Kidney (tissue), 14 donors: Measurements from ENCODE around the gene HOXC5. TPM values are rescaled to one million over a fixed set of nuclear protein-coding genes. Genes with fewer than 3 reads are reported as not detected.
A peak's percentile ranks its signal among the peaks of the same experiment; 100 is the strongest.

ENCODE experiments used
- DNase-seq, 5 donors: peaks; one replicate each; pipeline ENCODE4 v3.0.0-alpha.2; 2013 to 2020
- FAIRE-seq: peaks from 2 replicates; lab custom pipeline; 2012; peaks lifted over from hg19 to GRCh38; lab: Jason Lieb, UNC
- H3K27ac ChIP-seq, 2 donors: one replicate each; pipeline ENCODE4 v1.7.0; 2013; ENCODE audit warnings: low read depth in 2 of 2, low read length in 2 of 2, inconsistent platforms in 1 of 2
- H3K27me3 ChIP-seq: one replicate; pipeline ENCODE4 v1.7.1; 2013; ENCODE audit warnings: low read length, inconsistent platforms; ENCODE audit not compliant: control insufficient read depth, insufficient read depth
- H3K36me3 ChIP-seq, 3 donors: one replicate each; pipeline versions ENCODE4 v1.7.0 to v1.7.1; 2013; ENCODE audit warnings: low read length in 3 of 3, control low read depth in 1 of 3, inconsistent platforms in 1 of 3; ENCODE audit not compliant: insufficient read depth in 3 of 3, control insufficient read depth in 2 of 3
- H3K4me1 ChIP-seq, 3 donors: one replicate each; pipeline versions ENCODE4 v1.7.0 to v1.7.1; 2013; ENCODE audit warnings: low read length in 3 of 3, inconsistent platforms in 1 of 3, low read depth in 1 of 3; ENCODE audit not compliant: control insufficient read depth in 2 of 3, insufficient read depth in 2 of 3
- H3K4me3 ChIP-seq, 3 donors: one replicate each; pipeline versions ENCODE4 v1.7.0 to v1.8.1; 2013; ENCODE audit warnings: low read length in 3 of 3, control low read depth in 1 of 3, inconsistent platforms in 1 of 3
- H3K9ac ChIP-seq, 3 donors: one replicate each; pipeline versions ENCODE4 v1.7.0 to v1.7.1; 2013; ENCODE audit warnings: low read length in 3 of 3, control low read depth in 1 of 3, inconsistent platforms in 1 of 3
- H3K9me3 ChIP-seq, 3 donors: one replicate each; pipeline versions ENCODE4 v1.7.0 to v1.7.1; 2013; ENCODE audit warnings: low read length in 3 of 3, control low read depth in 1 of 3, inconsistent platforms in 1 of 3; ENCODE audit not compliant: control insufficient read depth in 2 of 3, insufficient read depth in 1 of 3
- intact Hi-C: fragments of 100-400 bp; cut with DNase I; formaldehyde crosslinking; loops from one replicate; pipeline ENCODE4 v1.11.1; 2022
- polyA plus RNA-seq: library from polyadenylated mRNA; stranded (reverse); fragments of 350-450 nt; fragmentation: Illumina TruSeq; extraction: RNeasy Lipid Tissue Mini Kit (QIAGEN cat#74804); gene quantifications from one replicate; pipeline ENCODE4 v1.2.3, GENCODE V29; 2014; ENCODE audit warnings: low read depth, low replicate concordance; ENCODE audit not compliant: insufficient read depth
- total RNA-seq: library from RNA; stranded (reverse); fragmentation: NEBNext Ultra II Directional; extraction: Animal tissue kit (Norgen Biotek cat#: 25700); gene quantifications from one replicate; pipeline ENCODE4 v1.2.1, GENCODE V29; 2021
- TF ChIP-seq, protein P1 (sequence below): IDR thresholded peaks from 3 replicates; pipeline ENCODE4 v1.5.1; 2012; ENCODE audit warnings: mild to moderate bottlenecking, moderate library complexity, borderline replicate concordance; ENCODE audit not compliant: insufficient read depth; ENCODE audit errors: extremely low read depth
- donor health status: control.
- donor health status: control.
- donor health status: control.
- donor health status: control.
- donor health status: control.
- donor health status: DM: yes; HTN: yes; CAD: no.
- donor health status: Normal renal cell carcinoma (clear cell type).

HOXC5 gene
- total and polyA plus RNA-seq, 2 donors from 2014 or later, result 0.24 to 4.8 TPM

DNA sequence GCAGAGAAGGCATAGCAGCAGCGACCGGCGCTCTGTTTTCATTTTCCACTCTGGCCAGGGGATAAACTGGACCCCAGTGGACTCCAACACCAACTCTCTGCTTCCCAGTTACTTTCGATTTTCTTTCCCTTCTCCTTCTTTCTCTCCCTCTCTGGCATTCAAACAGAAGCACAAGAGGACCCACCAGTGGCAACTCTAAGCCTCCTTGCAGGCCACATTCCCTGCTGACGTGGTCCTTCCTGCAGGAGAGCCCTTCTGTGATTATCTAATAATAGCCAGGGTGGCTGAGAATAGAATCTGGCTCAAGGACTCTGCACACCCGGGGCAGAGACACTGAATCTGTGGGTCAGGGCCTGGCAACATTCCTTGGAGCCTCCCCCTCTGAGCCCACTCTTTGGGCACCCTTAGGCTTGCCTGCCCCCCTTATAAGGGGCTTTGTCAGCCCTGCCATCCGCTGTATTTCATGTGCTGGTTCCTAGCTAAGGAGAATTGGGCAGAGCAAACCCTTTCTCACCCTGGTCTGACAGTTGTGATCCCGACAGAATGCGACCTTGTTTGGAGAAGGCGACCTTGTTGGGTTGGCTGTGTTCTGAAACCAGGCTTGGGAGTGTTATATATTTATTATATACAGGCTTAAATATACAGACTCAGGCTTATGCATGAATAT is 12.8 kb upstream of the HOXC5 start:
- Histone ChIP-seq H3K27ac (peak overlapping the region; percentile 2 to 71), H3K4me3 (peak overlapping the region; percentile 21 to 52 (median 43)), H3K9me3 (no peaks in the 10 kb centered on the region), H3K9ac (peak overlapping the region; percentile 5 to 73 (median 6)), H3K27me3 (no peaks in the 10 kb centered on the region), H3K36me3 (no peaks in the 10 kb centered on the region), H3K4me1 (peaks cover 2 to 10% (median 9%) of the 10 kb centered on the region in 3 donors)
- intact Hi-C loops, result no loop called here
- TF ChIP-seq, protein P1, sequence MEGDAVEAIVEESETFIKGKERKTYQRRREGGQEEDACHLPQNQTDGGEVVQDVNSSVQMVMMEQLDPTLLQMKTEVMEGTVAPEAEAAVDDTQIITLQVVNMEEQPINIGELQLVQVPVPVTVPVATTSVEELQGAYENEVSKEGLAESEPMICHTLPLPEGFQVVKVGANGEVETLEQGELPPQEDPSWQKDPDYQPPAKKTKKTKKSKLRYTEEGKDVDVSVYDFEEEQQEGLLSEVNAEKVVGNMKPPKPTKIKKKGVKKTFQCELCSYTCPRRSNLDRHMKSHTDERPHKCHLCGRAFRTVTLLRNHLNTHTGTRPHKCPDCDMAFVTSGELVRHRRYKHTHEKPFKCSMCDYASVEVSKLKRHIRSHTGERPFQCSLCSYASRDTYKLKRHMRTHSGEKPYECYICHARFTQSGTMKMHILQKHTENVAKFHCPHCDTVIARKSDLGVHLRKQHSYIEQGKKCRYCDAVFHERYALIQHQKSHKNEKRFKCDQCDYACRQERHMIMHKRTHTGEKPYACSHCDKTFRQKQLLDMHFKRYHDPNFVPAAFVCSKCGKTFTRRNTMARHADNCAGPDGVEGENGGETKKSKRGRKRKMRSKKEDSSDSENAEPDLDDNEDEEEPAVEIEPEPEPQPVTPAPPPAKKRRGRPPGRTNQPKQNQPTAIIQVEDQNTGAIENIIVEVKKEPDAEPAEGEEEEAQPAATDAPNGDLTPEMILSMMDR, result no peak
- peak in 2 of 5 donors; percentile 37 to 50 for DNase-seq
- FAIRE-seq, result no peak

DNA sequence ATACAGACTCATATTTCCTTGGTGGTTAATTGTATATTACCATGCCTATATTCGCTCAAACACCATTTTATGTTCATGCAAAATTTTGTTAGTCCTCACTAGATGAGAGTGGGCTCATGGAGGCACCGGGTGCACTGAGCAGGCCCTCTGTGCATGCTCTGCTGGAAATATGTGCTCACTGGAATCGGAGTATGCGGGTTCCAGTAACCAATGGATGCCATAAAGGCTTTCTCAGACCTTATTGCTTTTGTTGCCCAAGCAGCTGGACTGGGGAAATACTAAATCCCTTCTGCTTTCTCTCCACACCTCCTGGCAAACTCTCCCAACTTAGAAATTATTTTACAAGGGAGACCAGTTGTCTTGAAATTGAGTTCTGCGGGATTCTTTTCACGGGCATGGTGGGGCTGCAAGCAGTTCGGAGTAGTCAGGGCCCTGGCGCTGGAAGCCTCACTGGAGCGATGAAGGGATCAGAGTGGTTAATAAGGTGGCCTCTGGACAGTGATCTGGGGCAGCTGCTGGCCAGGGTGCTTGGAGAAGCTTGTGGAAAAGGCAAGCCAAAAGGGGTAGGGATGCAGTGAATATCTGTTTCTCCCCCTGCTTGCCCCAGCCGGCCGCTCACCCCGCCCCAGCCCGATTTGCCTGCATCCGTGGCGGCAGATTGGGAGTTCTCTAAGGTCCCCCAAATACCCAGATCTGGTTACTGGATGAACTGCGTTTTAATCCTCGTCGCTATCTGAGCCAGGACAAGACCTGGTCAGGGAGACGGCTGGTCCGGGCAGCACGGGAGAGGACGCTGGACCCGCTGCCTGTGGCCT is 12.1 kb upstream of the HOXC5 start:
- Histone ChIP-seq H3K9ac (peak overlapping the region; percentile 3 to 73 (median 19)), H3K9me3 (no peaks in the 10 kb centered on the region), H3K4me1 (peaks cover 2 to 10% (median 8%) of the 10 kb centered on the region in 3 donors), H3K4me3 (peak overlapping the region; percentile 21 to 40 (median 22)), H3K36me3 (no peaks in the 10 kb centered on the region), H3K27me3 (no peaks in the 10 kb centered on the region), H3K27ac (peak overlapping the region; percentile 49 to 73)
- DNase-seq (peak in 2 of 5 donors; percentile 54 to 66), FAIRE-seq (no peak)
- intact Hi-C loops, result no loop called here
- TF ChIP-seq, protein P1, result no peak

DNA sequence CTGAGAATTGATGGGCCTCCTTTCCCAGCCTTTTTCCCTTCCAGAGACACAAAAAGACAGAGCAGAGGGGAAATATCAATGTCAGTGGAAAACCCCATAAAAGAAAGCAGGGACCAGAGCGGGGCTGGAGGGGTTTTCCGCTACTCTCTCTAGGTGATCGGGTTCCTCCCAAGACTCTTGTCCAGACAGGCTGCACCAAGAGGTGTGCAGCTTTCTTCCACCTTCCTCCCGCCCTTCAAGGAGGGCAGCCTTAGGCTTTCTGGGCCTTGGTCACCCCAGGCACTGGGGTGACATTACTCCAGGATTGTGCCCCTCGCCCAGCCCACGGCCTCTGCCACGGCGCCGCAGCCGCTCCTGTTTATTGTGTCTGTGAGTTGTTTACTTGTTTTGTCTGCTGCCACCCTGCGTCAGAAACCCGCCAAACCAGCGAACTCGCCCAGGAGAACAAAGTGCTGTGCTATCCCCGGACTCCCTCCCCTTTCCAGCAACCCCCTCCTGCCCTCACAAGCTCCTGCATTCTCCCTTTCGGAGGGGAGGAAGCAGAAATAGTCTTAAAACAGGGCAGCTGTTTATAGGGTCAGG is 11.3 kb upstream of the HOXC5 start:
- peak overlapping the region; percentile 7 to 40 (median 22) for H3K4me3 ChIP-seq
- no peaks in the 10 kb centered on the region for H3K36me3 ChIP-seq
- H3K4me1 ChIP-seq, result peaks cover 8 to 10% (median 8%) of the 10 kb centered on the region in 3 donors
- TF ChIP-seq, protein P1, result no peak
- peaks cover 3% of the 10 kb centered on the region for H3K27me3 ChIP-seq
- FAIRE-seq, result no peak
- H3K27ac ChIP-seq, result peak overlapping the region; percentile 49 to 73
- peak in 4 of 5 donors; percentile 79 to 88 (median 83) for DNase-seq
- H3K9ac ChIP-seq, result peak overlapping the region in 1 of 3 donors; percentile 23
- intact Hi-C loops, result no loop called here
- no peaks in the 10 kb centered on the region for H3K9me3 ChIP-seq
